Measurements from ENCODE around the gene AHI1.

Gene AHI1

GRCh38 chr6:135458051-135458450 is 39.5 kb downstream of the AHI1 start:
- TF ChIP-seq CTCF (IDR thresholded peaks at IDR 0.05; ENCODE audit: borderline replicate concordance, insufficient read depth, low read depth, low read length): no peak
- H3K4me3 ChIP-seq (ENCODE audit: low read depth, low read length): no peak overlapping the region

- TF ChIP-seq CTCF (IDR thresholded peaks at IDR 0.05; ENCODE audit: borderline replicate concordance, insufficient read depth, low read depth, low read length): peak; percentile 40; the same call in 1 of the 2 replicates
- no peak overlapping the region for H3K4me3 ChIP-seq (ENCODE audit: low read depth, low read length)
Measured at GRCh38 chr6:135451617-135452190, 45.8 kb downstream of the AHI1 start.

- no peak overlapping the region for H3K4me3 ChIP-seq (ENCODE audit: low read depth, low read length)
- TF ChIP-seq CTCF (IDR thresholded peaks at IDR 0.05; ENCODE audit: borderline replicate concordance, insufficient read depth, low read depth, low read length): no peak
Measured at GRCh38 chr6:135449246-135449645, 48.3 kb downstream of the AHI1 start.

GRCh38 chr6:135440087-135440792 is 57.3 kb downstream of the AHI1 start:
- no peak for TF ChIP-seq CTCF (IDR thresholded peaks at IDR 0.05; ENCODE audit: borderline replicate concordance, insufficient read depth, low read depth, low read length)
- H3K4me3 ChIP-seq (ENCODE audit: low read depth, low read length): no peak overlapping the region

GRCh38 chr6:135439549-135439948 is 58.0 kb downstream of the AHI1 start:
- no peak for TF ChIP-seq CTCF (IDR thresholded peaks at IDR 0.05; ENCODE audit: borderline replicate concordance, insufficient read depth, low read depth, low read length)
- H3K4me3 ChIP-seq (ENCODE audit: low read depth, low read length): no peak overlapping the region

GRCh38 chr6:135438907-135439535 is 58.5 kb downstream of the AHI1 start:
- TF ChIP-seq CTCF (IDR thresholded peaks at IDR 0.05; ENCODE audit: borderline replicate concordance, insufficient read depth, low read depth, low read length): peak; percentile 37; the same call in 1 of the 2 replicates
- no peak overlapping the region for H3K4me3 ChIP-seq (ENCODE audit: low read depth, low read length)

Measured in GM12875 (cell line).